ENCODE measurements around the gene FH. TPM values are rescaled to one million over a fixed set of nuclear protein-coding genes. Genes with fewer than 3 reads are reported as not detected.
A peak's percentile ranks its signal among the peaks of the same experiment; 100 is the strongest.

Gene FH
- total and polyA plus RNA-seq, 2 of the 13 experiments (the other 11 are each of a cell fraction or from before 2014, with no cell fraction given) = 39.2 to 152 TPM

- 0 out of 2 replicates have a peak, but pooled peaks have one; percentile 27 for TF ChIP-seq ZNF746 (CRISPR knock-in tag; IDR thresholded peaks at IDR 0.05)
- no peak for TF ChIP-seq NR1H2 (CRISPR knock-in tag; IDR thresholded peaks at IDR 0.05; ENCODE audit: borderline replicate concordance, low read depth)
- no peak for TF ChIP-seq FIP1L1 (IDR thresholded peaks at IDR 0.05; ENCODE audit: borderline replicate concordance, insufficient read depth, low read depth, low read length)
- TF ChIP-seq ZNF446 (CRISPR knock-in tag; IDR thresholded peaks at IDR 0.05) = no peak
- no peak for TF ChIP-seq ARNT (IDR thresholded peaks at IDR 0.05)
- peak; percentile 76; the same call in 1 of the 2 replicates for TF ChIP-seq ZNF546 (CRISPR knock-in tag; conservative IDR thresholded peaks at IDR 0.05)
- TF ChIP-seq HMGXB4 (CRISPR knock-in tag; IDR thresholded peaks at IDR 0.05; ENCODE audit: borderline replicate concordance in 1 of 2, low read depth in 1 of 2) = peak; percentile 86 to 88; a peak in 3 of 4 replicates
- peak; percentile 86 for TF ChIP-seq SPEN (CRISPR knock-in tag; IDR thresholded peaks at IDR 0.05; ENCODE audit: low read depth)
- TF ChIP-seq ZNF292 (CRISPR knock-in tag; IDR thresholded peaks at IDR 0.05; ENCODE audit: borderline replicate concordance, low read depth) = no peak
- no peak for TF ChIP-seq ZNF790 (CRISPR knock-in tag; IDR thresholded peaks at IDR 0.05; ENCODE audit: borderline replicate concordance)
- TF ChIP-seq AHDC1 (CRISPR knock-in tag; IDR thresholded peaks at IDR 0.05; ENCODE audit: borderline replicate concordance) = no peak
- TF ChIP-seq ZNF768 (CRISPR knock-in tag; IDR thresholded peaks at IDR 0.05) = peak; percentile 69; the same call in 1 of the 2 replicates
- TF ChIP-seq RARA (CRISPR knock-in tag; IDR thresholded peaks at IDR 0.05) = peak; percentile 39; the same call in 1 of the 2 replicates
- TF ChIP-seq ZNF703 (CRISPR knock-in tag; IDR thresholded peaks at IDR 0.05; ENCODE audit: borderline replicate concordance) = peak; percentile 74; the same call in 1 of the 2 replicates
- TF ChIP-seq HHEX (CRISPR knock-in tag; IDR thresholded peaks at IDR 0.05) = no peak
- TF ChIP-seq CTCF (CRISPR knock-in tag; IDR thresholded peaks at IDR 0.05) = 0 out of 2 replicates have a peak, but pooled peaks have one; percentile 3
These were observed at the start of gene FH (continued) for GRCh38 chr1:241519308-241520079.
